A673 (cell line): ENCODE data around the gene SYTL5.

Experiments
- EZH2 ChIP-seq: fragments of 200-600 bp; sonication (generic); IDR thresholded peaks from 2 replicates; pipeline ENCODE4 v1.6.1; 2017; ENCODE audit warnings: borderline replicate concordance, low read depth, mild to moderate bottlenecking, mixed read lengths, antibody characterized with exemption, low read length; ENCODE audit not compliant: poor library complexity, severe bottlenecking
- TF ChIP-seq, protein P1 (sequence below): fragments of 300-800, 200-600 bp; sonication (generic); conservative IDR thresholded peaks from 2 replicates; pipeline ENCODE4 v1.5.1; 2017; ENCODE audit warnings: low read depth, mild to moderate bottlenecking, antibody characterized with exemption, low read length, moderate library complexity, mixed read lengths

- TF ChIP-seq, protein P1, sequence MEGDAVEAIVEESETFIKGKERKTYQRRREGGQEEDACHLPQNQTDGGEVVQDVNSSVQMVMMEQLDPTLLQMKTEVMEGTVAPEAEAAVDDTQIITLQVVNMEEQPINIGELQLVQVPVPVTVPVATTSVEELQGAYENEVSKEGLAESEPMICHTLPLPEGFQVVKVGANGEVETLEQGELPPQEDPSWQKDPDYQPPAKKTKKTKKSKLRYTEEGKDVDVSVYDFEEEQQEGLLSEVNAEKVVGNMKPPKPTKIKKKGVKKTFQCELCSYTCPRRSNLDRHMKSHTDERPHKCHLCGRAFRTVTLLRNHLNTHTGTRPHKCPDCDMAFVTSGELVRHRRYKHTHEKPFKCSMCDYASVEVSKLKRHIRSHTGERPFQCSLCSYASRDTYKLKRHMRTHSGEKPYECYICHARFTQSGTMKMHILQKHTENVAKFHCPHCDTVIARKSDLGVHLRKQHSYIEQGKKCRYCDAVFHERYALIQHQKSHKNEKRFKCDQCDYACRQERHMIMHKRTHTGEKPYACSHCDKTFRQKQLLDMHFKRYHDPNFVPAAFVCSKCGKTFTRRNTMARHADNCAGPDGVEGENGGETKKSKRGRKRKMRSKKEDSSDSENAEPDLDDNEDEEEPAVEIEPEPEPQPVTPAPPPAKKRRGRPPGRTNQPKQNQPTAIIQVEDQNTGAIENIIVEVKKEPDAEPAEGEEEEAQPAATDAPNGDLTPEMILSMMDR, result no peak
- no peak for TF ChIP-seq EZH2
Observed at GRCh38 chrX:38048886-38049285, 42.5 kb downstream of the SYTL5 start.
